ENCODE results near the gene DIAPH2.

The DIAPH2 gene

GRCh38 chrX:97065973-97066372, 381.3 kb downstream of the DIAPH2 start:
- DNase-seq = no peak

- no peak for DNase-seq
These were observed 381.7 kb downstream of the DIAPH2 start for GRCh38 chrX:97066381-97066780.

- DNase-seq = no peak
These were observed 385.7 kb downstream of the DIAPH2 start for GRCh38 chrX:97070346-97070745.

- DNase-seq = no peak
These were observed 389.8 kb downstream of the DIAPH2 start for GRCh38 chrX:97074400-97074799.

GRCh38 chrX:97089116-97089515, 404.5 kb downstream of the DIAPH2 start:
- no peak for DNase-seq

- DNase-seq = no peak
These were observed 411.7 kb downstream of the DIAPH2 start for GRCh38 chrX:97096385-97096784.

GRCh38 chrX:97102938-97103337, 418.3 kb downstream of the DIAPH2 start:
- no peak for DNase-seq

GRCh38 chrX:97109730-97110129, 425.1 kb downstream of the DIAPH2 start:
- DNase-seq = no peak

GRCh38 chrX:97117572-97117971, 432.9 kb downstream of the DIAPH2 start:
- no peak for DNase-seq

GRCh38 chrX:97119474-97120109, 434.9 kb downstream of the DIAPH2 start:
- DNase-seq = no peak

- DNase-seq = no peak
These were observed 438.4 kb downstream of the DIAPH2 start for GRCh38 chrX:97123001-97123400.

GRCh38 chrX:97126020-97126419, 441.4 kb downstream of the DIAPH2 start:
- no peak for DNase-seq

GRCh38 chrX:97132664-97133415, 448.2 kb downstream of the DIAPH2 start:
- DNase-seq = no peak

GRCh38 chrX:97145934-97146333, 461.3 kb downstream of the DIAPH2 start:
- DNase-seq = no peak

GRCh38 chrX:97155816-97156215, 471.2 kb downstream of the DIAPH2 start:
- no peak for DNase-seq

GRCh38 chrX:97158269-97158668, 473.6 kb downstream of the DIAPH2 start:
- DNase-seq = no peak

GRCh38 chrX:97159916-97160800, 475.5 kb downstream of the DIAPH2 start:
- no peak for DNase-seq

- no peak for DNase-seq
These were observed 482.7 kb downstream of the DIAPH2 start for GRCh38 chrX:97167333-97167732.

GRCh38 chrX:97168646-97169045, 484.0 kb downstream of the DIAPH2 start:
- no peak for DNase-seq

- no peak for DNase-seq
These were observed 490.5 kb downstream of the DIAPH2 start for GRCh38 chrX:97175147-97175546.

- DNase-seq = no peak
These were observed 505.0 kb downstream of the DIAPH2 start for GRCh38 chrX:97189668-97190067.

- no peak for DNase-seq
These were observed 514.9 kb downstream of the DIAPH2 start for GRCh38 chrX:97199501-97199900.

- DNase-seq = no peak
These were observed 515.8 kb downstream of the DIAPH2 start for GRCh38 chrX:97200454-97200853.

GRCh38 chrX:97210501-97210900, 525.9 kb downstream of the DIAPH2 start:
- no peak for DNase-seq
